ENCODE data around the gene FATE1.

- TF ChIP-seq POLR2A (IDR thresholded peaks at IDR 0.05; ENCODE audit: low read depth, low read length) (no peak), POLR2AphosphoS5 (IDR thresholded peaks at IDR 0.05; ENCODE audit: low read depth, low read length) (no peak), TAF1 (IDR thresholded peaks at IDR 0.05; ENCODE audit: low read depth, low read length) (no peak), PAX5 (IDR thresholded peaks at IDR 0.05; ENCODE audit: insufficient read depth, low read length, severe bottlenecking) (no peak)
Measured at GRCh38 chrX:151762802-151763201, 47.0 kb downstream of the FATE1 start.
